Mucosa of rectum (tissue), 2 donors: ENCODE measurements around the gene C1orf50.

Experiments
- H3K27ac ChIP-seq, 2 donors: one replicate each; pipeline ENCODE4 v1.7.0; 2013; ENCODE audit warnings: inconsistent platforms in 2 of 2, low read depth in 2 of 2, low read length in 2 of 2
- H3K27me3 ChIP-seq, 2 donors: one replicate each; pipeline ENCODE4 v1.7.0; 2013; ENCODE audit warnings: low read length in 2 of 2; ENCODE audit not compliant: control insufficient read depth in 2 of 2, insufficient read depth in 2 of 2
- H3K36me3 ChIP-seq, 2 donors: one replicate each; pipeline ENCODE4 v1.7.0; 2013; ENCODE audit warnings: low read length in 2 of 2; ENCODE audit not compliant: control insufficient read depth in 2 of 2, insufficient read depth in 2 of 2
- H3K4me1 ChIP-seq, 2 donors: one replicate each; pipeline ENCODE4 v1.7.0; 2013; ENCODE audit warnings: low read length in 2 of 2, mild to moderate bottlenecking in 1 of 2; ENCODE audit not compliant: control insufficient read depth in 2 of 2, insufficient read depth in 2 of 2
- H3K4me3 ChIP-seq, 2 donors: one replicate each; pipeline ENCODE4 v1.7.0; 2013; ENCODE audit warnings: low read length in 2 of 2
- H3K9ac ChIP-seq, 2 donors: one replicate each; pipeline ENCODE4 v1.7.0; 2013; ENCODE audit warnings: low read length in 2 of 2, low read depth in 1 of 2, mild to moderate bottlenecking in 1 of 2
- H3K9me3 ChIP-seq, 2 donors: one replicate each; pipeline ENCODE4 v1.7.0; 2013; ENCODE audit warnings: low read length in 2 of 2; ENCODE audit not compliant: control insufficient read depth in 2 of 2
- donor health status: healthy.
- donor health status: Normal muscosa, but diverticular disease.

Gene C1orf50

GRCh38 chr1:42733415-42734200 lies 33.4 kb upstream of the C1orf50 start:
- no peak overlapping the region for H3K27ac ChIP-seq
- H3K9ac ChIP-seq: no peak overlapping the region
- H3K4me3 ChIP-seq: no peak overlapping the region
- no peaks in the 10 kb centered on the region for H3K36me3 ChIP-seq
- peaks cover 21 to 29% of the 10 kb centered on the region in 2 donors for H3K4me1 ChIP-seq
- no peaks in the 10 kb centered on the region for H3K9me3 ChIP-seq
- no peaks in the 10 kb centered on the region for H3K27me3 ChIP-seq

- H3K27me3 ChIP-seq: no peaks in the 10 kb centered on the region
These were observed 32.6 kb upstream of the C1orf50 start for GRCh38 chr1:42734201-42735035.

GRCh38 chr1:42735056-42735455 lies 32.0 kb upstream of the C1orf50 start:
- Histone ChIP-seq H3K36me3 (no peaks in the 10 kb centered on the region), H3K27ac (no peak overlapping the region), H3K4me1 (peaks cover 21 to 29% of the 10 kb centered on the region in 2 donors), H3K9me3 (no peaks in the 10 kb centered on the region), H3K27me3 (no peaks in the 10 kb centered on the region), H3K9ac (no peak overlapping the region), H3K4me3 (no peak overlapping the region)

More at GRCh38 chr1:42734201-42735035, 32.6 kb upstream of the C1orf50 start:
- Histone ChIP-seq H3K27ac (no peak overlapping the region), H3K36me3 (no peaks in the 10 kb centered on the region), H3K9ac (no peak overlapping the region), H3K4me1 (peaks cover 21 to 29% of the 10 kb centered on the region in 2 donors), H3K4me3 (no peak overlapping the region), H3K9me3 (no peaks in the 10 kb centered on the region)

GRCh38 chr1:42735477-42736105 lies 31.5 kb upstream of the C1orf50 start:
- H3K4me1 ChIP-seq: peaks cover 21 to 29% of the 10 kb centered on the region in 2 donors
- peak overlapping the region; percentile 28 to 58 for H3K27ac ChIP-seq
- no peaks in the 10 kb centered on the region for H3K36me3 ChIP-seq
- H3K9ac ChIP-seq: peak overlapping the region in 1 of 2 donors; percentile 29
- no peaks in the 10 kb centered on the region for H3K27me3 ChIP-seq
- H3K9me3 ChIP-seq: no peaks in the 10 kb centered on the region
- peak overlapping the region in 1 of 2 donors; percentile 22 for H3K4me3 ChIP-seq

GRCh38 chr1:42736152-42736551 lies 30.9 kb upstream of the C1orf50 start:
- Histone ChIP-seq H3K4me1 (peaks cover 21 to 29% of the 10 kb centered on the region in 2 donors), H3K4me3 (peak overlapping the region in 1 of 2 donors; percentile 22), H3K9ac (peak overlapping the region in 1 of 2 donors; percentile 29), H3K36me3 (no peaks in the 10 kb centered on the region), H3K27ac (peak overlapping the region; percentile 28 to 58), H3K27me3 (no peaks in the 10 kb centered on the region), H3K9me3 (no peaks in the 10 kb centered on the region)

GRCh38 chr1:42736571-42737200 lies 30.4 kb upstream of the C1orf50 start:
- no peaks in the 10 kb centered on the region for H3K9me3 ChIP-seq
- peak overlapping the region; percentile 28 to 58 for H3K27ac ChIP-seq
- H3K4me3 ChIP-seq: peak overlapping the region in 1 of 2 donors; percentile 22
- no peaks in the 10 kb centered on the region for H3K36me3 ChIP-seq
- H3K4me1 ChIP-seq: peaks cover 18 to 25% of the 10 kb centered on the region in 2 donors
- H3K27me3 ChIP-seq: no peaks in the 10 kb centered on the region
- H3K9ac ChIP-seq: no peak overlapping the region

- Histone ChIP-seq H3K9me3 (no peaks in the 10 kb centered on the region), H3K27ac (peak overlapping the region in 1 of 2 donors; percentile 23), H3K27me3 (no peaks in the 10 kb centered on the region)
These were observed 29.8 kb upstream of the C1orf50 start for GRCh38 chr1:42737257-42737656.

GRCh38 chr1:42737986-42738677 lies 28.9 kb upstream of the C1orf50 start:
- no peaks in the 10 kb centered on the region for H3K36me3 ChIP-seq
- H3K4me3 ChIP-seq: no peak overlapping the region
- H3K9me3 ChIP-seq: no peaks in the 10 kb centered on the region
- no peaks in the 10 kb centered on the region for H3K27me3 ChIP-seq
- no peak overlapping the region for H3K9ac ChIP-seq
- no peak overlapping the region for H3K27ac ChIP-seq
- H3K4me1 ChIP-seq: peaks cover 18 to 19% of the 10 kb centered on the region in 2 donors

More at GRCh38 chr1:42737257-42737656, 29.8 kb upstream of the C1orf50 start:
- Histone ChIP-seq H3K9ac (no peak overlapping the region), H3K4me3 (no peak overlapping the region), H3K4me1 (peaks cover 18 to 20% of the 10 kb centered on the region in 2 donors), H3K36me3 (no peaks in the 10 kb centered on the region)

- no peak overlapping the region for H3K9ac ChIP-seq
- H3K4me3 ChIP-seq: no peak overlapping the region
- no peaks in the 10 kb centered on the region for H3K9me3 ChIP-seq
- H3K4me1 ChIP-seq: peaks cover 18 to 19% of the 10 kb centered on the region in 2 donors
- no peaks in the 10 kb centered on the region for H3K27me3 ChIP-seq
- H3K27ac ChIP-seq: no peak overlapping the region
- no peaks in the 10 kb centered on the region for H3K36me3 ChIP-seq
These were observed 28.3 kb upstream of the C1orf50 start for GRCh38 chr1:42738678-42739226.
